Measurements from ENCODE around the gene AP1M2.

The AP1M2 gene

DNA sequence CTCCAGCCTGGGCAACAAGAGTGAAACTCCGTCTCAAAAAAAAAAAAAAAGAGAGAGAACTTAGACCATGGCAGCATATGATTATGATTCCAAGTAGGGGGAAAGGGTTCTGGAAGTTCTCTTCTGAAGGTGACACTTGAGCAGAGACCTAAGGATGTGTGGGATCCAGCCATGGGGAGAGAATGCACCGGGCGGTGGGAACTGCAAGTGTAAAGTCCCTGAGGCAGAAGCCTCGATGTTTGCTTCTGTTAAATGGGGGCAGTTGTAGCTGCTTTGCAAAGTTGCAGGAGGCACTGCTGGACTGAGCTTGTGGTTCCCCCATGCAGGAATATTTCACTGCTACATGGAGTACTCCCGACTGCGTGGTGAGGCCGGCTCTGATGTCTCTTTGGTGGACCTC is 47.3 kb upstream of the AP1M2 start:
- no peaks in the 10 kb centered on the region for H3K79me2 ChIP-seq (ENCODE audit: insufficient read depth, low read length)
- H3K9me3 ChIP-seq (ENCODE audit: low read length): no peaks in the 10 kb centered on the region
- no peak overlapping the region for H3K4me3 ChIP-seq (ENCODE audit: low read depth, low read length, poor library complexity, severe bottlenecking)
- TF ChIP-seq CTCF (IDR thresholded peaks at IDR 0.05; ENCODE audit: low read length): no peak
- no peak for TF ChIP-seq EZH2 (IDR thresholded peaks at IDR 0.05; ENCODE audit: borderline replicate concordance, low read length)
- H4K20me1 ChIP-seq (ENCODE audit: insufficient read depth, low read length): no peaks in the 10 kb centered on the region
- H3K36me3 ChIP-seq (ENCODE audit: insufficient read depth, low read length): peaks cover 79% of the 10 kb centered on the region
- H3K9me2 ChIP-seq (ENCODE audit: low read depth, low read length): no peaks in the 10 kb centered on the region
- no peak overlapping the region for H3K27ac ChIP-seq (ENCODE audit: low read depth, low read length, poor library complexity, severe bottlenecking)
- H3K9ac ChIP-seq (ENCODE audit: low read length): no peak overlapping the region
- H2AFZ ChIP-seq (ENCODE audit: low read length): no peak overlapping the region
- no peaks in the 10 kb centered on the region for H3F3A ChIP-seq (ENCODE audit: insufficient read depth, low read length)
- H3K4me1 ChIP-seq (ENCODE audit: insufficient read depth, low read length, severe bottlenecking): no peaks in the 10 kb centered on the region
- no peak overlapping the region for H3K4me2 ChIP-seq (ENCODE audit: low read length)
- H3K27me3 ChIP-seq (ENCODE audit: insufficient read depth, low read length): no peaks in the 10 kb centered on the region

GRCh38 chr19:10631874-10632273 is 44.8 kb upstream of the AP1M2 start:
- TF ChIP-seq EZH2 (IDR thresholded peaks at IDR 0.05; ENCODE audit: borderline replicate concordance, low read length) (no peak), CTCF (IDR thresholded peaks at IDR 0.05; ENCODE audit: low read length) (no peak)
- no peak overlapping the region for H3K9ac ChIP-seq (ENCODE audit: low read length)
- H3K4me3 ChIP-seq (ENCODE audit: low read depth, low read length, poor library complexity, severe bottlenecking): no peak overlapping the region
- H3K36me3 ChIP-seq (ENCODE audit: insufficient read depth, low read length): peaks cover 74% of the 10 kb centered on the region
- no peaks in the 10 kb centered on the region for H3K9me2 ChIP-seq (ENCODE audit: low read depth, low read length)
- no peaks in the 10 kb centered on the region for H3K4me1 ChIP-seq (ENCODE audit: insufficient read depth, low read length, severe bottlenecking)
- H2AFZ ChIP-seq (ENCODE audit: low read length): no peak overlapping the region
- no peaks in the 10 kb centered on the region for H3K27me3 ChIP-seq (ENCODE audit: insufficient read depth, low read length)
- H3K4me2 ChIP-seq (ENCODE audit: low read length): no peak overlapping the region
- H4K20me1 ChIP-seq (ENCODE audit: insufficient read depth, low read length): no peaks in the 10 kb centered on the region
- no peaks in the 10 kb centered on the region for H3F3A ChIP-seq (ENCODE audit: insufficient read depth, low read length)
- H3K27ac ChIP-seq (ENCODE audit: low read depth, low read length, poor library complexity, severe bottlenecking): no peak overlapping the region
- H3K79me2 ChIP-seq (ENCODE audit: insufficient read depth, low read length): no peaks in the 10 kb centered on the region
- H3K9me3 ChIP-seq (ENCODE audit: low read length): no peaks in the 10 kb centered on the region

GRCh38 chr19:10625762-10626138 is 38.6 kb upstream of the AP1M2 start:
- no peak overlapping the region for H3K9ac ChIP-seq (ENCODE audit: low read length)
- H3K9me3 ChIP-seq (ENCODE audit: low read length): no peaks in the 10 kb centered on the region
- no peak overlapping the region for H2AFZ ChIP-seq (ENCODE audit: low read length)
- peaks cover 3% of the 10 kb centered on the region; the same call in 1 of the 2 replicates for H3K79me2 ChIP-seq (ENCODE audit: insufficient read depth, low read length)
- no peak overlapping the region for H3K27ac ChIP-seq (ENCODE audit: low read depth, low read length, poor library complexity, severe bottlenecking)
- H3K27me3 ChIP-seq (ENCODE audit: insufficient read depth, low read length): no peaks in the 10 kb centered on the region
- no peak overlapping the region for H3K4me2 ChIP-seq (ENCODE audit: low read length)
- no peaks in the 10 kb centered on the region for H3K9me2 ChIP-seq (ENCODE audit: low read depth, low read length)
- no peaks in the 10 kb centered on the region for H3F3A ChIP-seq (ENCODE audit: insufficient read depth, low read length)
- H4K20me1 ChIP-seq (ENCODE audit: insufficient read depth, low read length): no peaks in the 10 kb centered on the region
- peaks cover 24% of the 10 kb centered on the region for H3K36me3 ChIP-seq (ENCODE audit: insufficient read depth, low read length)
- H3K4me3 ChIP-seq (ENCODE audit: low read depth, low read length, poor library complexity, severe bottlenecking): no peak overlapping the region
- H3K4me1 ChIP-seq (ENCODE audit: insufficient read depth, low read length, severe bottlenecking): no peaks in the 10 kb centered on the region
- TF ChIP-seq CTCF (IDR thresholded peaks at IDR 0.05; ENCODE audit: low read length) (no peak), EZH2 (IDR thresholded peaks at IDR 0.05; ENCODE audit: borderline replicate concordance, low read length) (no peak)

All from OCI-LY1 (cell line).